ENCODE results near the gene ADAMTS10.
A peak's percentile ranks its signal among the peaks of the same experiment; 100 is the strongest.

DNA sequence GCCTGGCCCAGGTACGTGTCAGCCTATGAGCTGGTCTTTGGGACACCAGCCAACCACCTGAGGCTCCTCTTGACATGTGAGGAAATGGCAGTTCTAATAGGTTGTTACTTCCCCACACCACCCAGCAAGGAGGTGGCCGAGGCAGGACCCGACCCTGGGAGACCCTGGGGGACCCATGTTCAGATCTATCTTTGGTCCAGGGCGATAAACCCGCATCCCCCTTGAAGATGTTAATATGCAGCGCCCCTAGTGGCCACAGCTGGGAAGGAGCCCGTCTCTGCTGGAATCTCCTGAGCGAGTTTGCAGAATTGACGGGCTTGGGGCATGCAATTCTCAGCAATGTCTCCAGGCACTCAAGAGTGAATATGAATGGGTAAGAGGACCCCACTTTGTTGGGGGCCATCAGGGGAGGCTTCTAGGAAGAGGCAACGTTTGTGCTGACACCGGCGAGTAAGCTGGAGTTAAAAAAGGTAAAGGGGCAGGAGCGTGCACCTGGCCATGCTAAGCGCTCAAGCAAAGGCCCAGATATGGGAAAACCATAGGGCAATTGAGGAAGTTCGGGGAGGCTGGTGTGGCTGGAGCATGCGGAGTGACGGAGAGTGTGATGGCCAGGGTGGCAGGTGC lies 31.8 kb downstream of the ADAMTS10 start:
- TF ChIP-seq POLR2A (IDR thresholded peaks at IDR 0.05): no peak
- TF ChIP-seq, protein P1, sequence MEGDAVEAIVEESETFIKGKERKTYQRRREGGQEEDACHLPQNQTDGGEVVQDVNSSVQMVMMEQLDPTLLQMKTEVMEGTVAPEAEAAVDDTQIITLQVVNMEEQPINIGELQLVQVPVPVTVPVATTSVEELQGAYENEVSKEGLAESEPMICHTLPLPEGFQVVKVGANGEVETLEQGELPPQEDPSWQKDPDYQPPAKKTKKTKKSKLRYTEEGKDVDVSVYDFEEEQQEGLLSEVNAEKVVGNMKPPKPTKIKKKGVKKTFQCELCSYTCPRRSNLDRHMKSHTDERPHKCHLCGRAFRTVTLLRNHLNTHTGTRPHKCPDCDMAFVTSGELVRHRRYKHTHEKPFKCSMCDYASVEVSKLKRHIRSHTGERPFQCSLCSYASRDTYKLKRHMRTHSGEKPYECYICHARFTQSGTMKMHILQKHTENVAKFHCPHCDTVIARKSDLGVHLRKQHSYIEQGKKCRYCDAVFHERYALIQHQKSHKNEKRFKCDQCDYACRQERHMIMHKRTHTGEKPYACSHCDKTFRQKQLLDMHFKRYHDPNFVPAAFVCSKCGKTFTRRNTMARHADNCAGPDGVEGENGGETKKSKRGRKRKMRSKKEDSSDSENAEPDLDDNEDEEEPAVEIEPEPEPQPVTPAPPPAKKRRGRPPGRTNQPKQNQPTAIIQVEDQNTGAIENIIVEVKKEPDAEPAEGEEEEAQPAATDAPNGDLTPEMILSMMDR (IDR thresholded peaks at IDR 0.05): peak; percentile 69 to 78 (median 69)

All from vagina (tissue), 2 donors.